KMS-11 (cell line): ENCODE data around the gene CDH22.

Experiments used
- H2AFZ ChIP-seq: fragments of 200-600 bp; sonication (generic); 2 replicates; pipeline ENCODE4 v1.6.1; 2016; ENCODE audit warnings: antibody characterized with exemption, mixed run types, low read depth
- H3K27ac ChIP-seq: fragments of 200-600 bp; sonication (generic); 2 replicates; pipeline ENCODE4 v1.6.1; 2016; ENCODE audit warnings: mild to moderate bottlenecking, mixed run types
- H3K27me3 ChIP-seq: fragments of 200-600 bp; sonication (generic); 2 replicates; pipeline ENCODE4 v1.6.1; 2017; ENCODE audit warnings: mild to moderate bottlenecking, low read depth, mixed run types, moderate library complexity; ENCODE audit not compliant: insufficient read depth
- H3K36me3 ChIP-seq: fragments of 200-600 bp; sonication (generic); 2 replicates; pipeline ENCODE4 v1.6.1; 2017; ENCODE audit warnings: mild to moderate bottlenecking, mixed run types; ENCODE audit not compliant: insufficient read depth
- H3K4me1 ChIP-seq: fragments of 200-600 bp; sonication (generic); 2 replicates; pipeline ENCODE4 v1.6.1; 2016; ENCODE audit warnings: mild to moderate bottlenecking, low read depth, mixed run types; ENCODE audit not compliant: poor library complexity, severe bottlenecking
- H3K4me2 ChIP-seq: fragments of 200-600 bp; sonication (generic); 2 replicates; pipeline ENCODE4 v1.7.0; 2016; ENCODE audit warnings: mild to moderate bottlenecking, mixed run types
- H3K4me3 ChIP-seq: fragments of 200-600 bp; sonication (generic); IDR thresholded peaks from 2 replicates; pipeline ENCODE4 v1.6.1; 2017; ENCODE audit warnings: low read depth, low read length, mixed read lengths; ENCODE audit not compliant: insufficient read depth
- H3K79me2 ChIP-seq: fragments of 200-600 bp; sonication (generic); 2 replicates; pipeline ENCODE4 v1.6.1; 2016; ENCODE audit warnings: low read depth, mixed run types; ENCODE audit not compliant: insufficient read depth
- H3K9ac ChIP-seq: fragments of 200-600 bp; sonication (generic); 2 replicates; pipeline ENCODE4 v1.6.1; 2016; ENCODE audit warnings: mild to moderate bottlenecking, mixed run types
- H4K20me1 ChIP-seq: fragments of 200-600 bp; sonication (generic); 2 replicates; pipeline ENCODE4 v1.6.1; 2016; ENCODE audit warnings: mild to moderate bottlenecking, mixed run types; ENCODE audit not compliant: insufficient read depth
- TF ChIP-seq, protein P1 (sequence below): fragments of 200-600 bp; sonication (generic); conservative IDR thresholded peaks from 2 replicates; pipeline ENCODE4 v1.6.1; 2017; ENCODE audit warnings: low read depth, mild to moderate bottlenecking, antibody characterized with exemption, low read length, moderate library complexity, mixed read lengths

Gene CDH22

DNA sequence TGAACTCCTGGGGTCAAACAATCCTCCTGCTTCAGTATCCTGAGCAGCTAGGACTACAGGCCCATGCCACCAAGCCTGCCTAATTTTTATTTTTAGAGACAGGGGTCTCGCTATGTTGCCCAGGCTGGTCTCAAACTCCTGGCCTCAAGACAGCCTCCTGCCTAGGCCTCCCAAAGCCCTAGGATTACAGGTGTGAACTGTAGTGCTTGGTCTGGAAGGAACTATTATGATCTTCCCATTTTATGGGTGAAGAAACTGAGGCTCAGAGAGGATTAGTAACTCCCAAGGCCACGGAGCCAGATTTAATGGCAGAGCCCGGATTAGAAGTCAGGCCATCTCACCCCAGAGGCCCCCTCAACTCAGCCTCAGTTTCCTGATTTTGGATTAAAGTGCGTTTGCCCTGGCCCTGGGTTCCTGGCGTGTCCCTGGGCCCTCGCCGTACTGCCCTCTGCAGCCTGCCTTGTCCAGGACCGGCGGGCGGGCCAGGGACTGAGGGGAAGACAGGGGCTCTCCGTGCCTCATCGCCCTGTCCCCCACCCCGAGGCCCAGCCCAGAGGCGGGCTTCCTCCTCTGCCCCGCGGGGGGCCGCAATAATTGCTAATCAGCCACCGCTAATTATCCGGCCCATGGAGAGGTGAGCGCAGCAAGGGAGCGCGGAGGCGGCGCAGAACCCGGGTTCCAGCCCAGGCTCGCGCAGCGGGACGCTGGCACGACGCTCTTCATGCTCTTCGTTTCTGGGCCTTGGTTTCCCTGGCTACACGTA lies 155.3 kb downstream of the CDH22 start:
- Histone ChIP-seq H3K4me2 (no peak overlapping the region), H2AFZ (no peak overlapping the region), H3K27ac (no peak overlapping the region), H3K79me2 (no peaks in the 10 kb centered on the region), H4K20me1 (no peaks in the 10 kb centered on the region), H3K4me3 (no peak overlapping the region), H3K27me3 (peaks cover 32% of the 10 kb centered on the region; the same call in 1 of the 2 replicates), H3K36me3 (no peaks in the 10 kb centered on the region), H3K9ac (no peak overlapping the region), H3K4me1 (no peaks in the 10 kb centered on the region)
- TF ChIP-seq, protein P1, sequence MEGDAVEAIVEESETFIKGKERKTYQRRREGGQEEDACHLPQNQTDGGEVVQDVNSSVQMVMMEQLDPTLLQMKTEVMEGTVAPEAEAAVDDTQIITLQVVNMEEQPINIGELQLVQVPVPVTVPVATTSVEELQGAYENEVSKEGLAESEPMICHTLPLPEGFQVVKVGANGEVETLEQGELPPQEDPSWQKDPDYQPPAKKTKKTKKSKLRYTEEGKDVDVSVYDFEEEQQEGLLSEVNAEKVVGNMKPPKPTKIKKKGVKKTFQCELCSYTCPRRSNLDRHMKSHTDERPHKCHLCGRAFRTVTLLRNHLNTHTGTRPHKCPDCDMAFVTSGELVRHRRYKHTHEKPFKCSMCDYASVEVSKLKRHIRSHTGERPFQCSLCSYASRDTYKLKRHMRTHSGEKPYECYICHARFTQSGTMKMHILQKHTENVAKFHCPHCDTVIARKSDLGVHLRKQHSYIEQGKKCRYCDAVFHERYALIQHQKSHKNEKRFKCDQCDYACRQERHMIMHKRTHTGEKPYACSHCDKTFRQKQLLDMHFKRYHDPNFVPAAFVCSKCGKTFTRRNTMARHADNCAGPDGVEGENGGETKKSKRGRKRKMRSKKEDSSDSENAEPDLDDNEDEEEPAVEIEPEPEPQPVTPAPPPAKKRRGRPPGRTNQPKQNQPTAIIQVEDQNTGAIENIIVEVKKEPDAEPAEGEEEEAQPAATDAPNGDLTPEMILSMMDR, result no peak

DNA sequence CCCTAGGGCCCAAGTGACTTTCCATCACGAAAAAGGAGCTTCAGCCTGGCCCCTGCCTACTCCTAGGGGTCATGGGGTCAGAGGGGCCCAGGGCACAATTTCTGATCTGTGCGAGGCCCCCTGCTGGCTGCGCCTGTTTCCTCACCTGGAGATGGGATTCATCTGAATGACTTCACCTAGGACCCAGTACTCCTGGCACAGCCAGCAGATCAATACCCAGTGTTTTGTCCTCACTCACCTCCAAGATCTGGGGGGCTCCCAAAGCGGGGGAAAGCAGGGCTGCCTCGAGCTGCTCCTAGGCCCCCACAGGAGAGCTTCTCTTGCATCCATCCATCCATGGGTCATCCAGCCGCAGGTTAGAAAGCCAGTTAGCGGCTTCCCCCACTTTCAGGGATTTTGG lies 156.4 kb downstream of the CDH22 start:
- peaks cover 37% of the 10 kb centered on the region; the same call in 1 of the 2 replicates for H3K27me3 ChIP-seq
- H3K9ac ChIP-seq, result no peak overlapping the region
- no peaks in the 10 kb centered on the region for H4K20me1 ChIP-seq
- H3K4me1 ChIP-seq, result no peaks in the 10 kb centered on the region
- H3K4me2 ChIP-seq, result no peak overlapping the region
- H3K36me3 ChIP-seq, result no peaks in the 10 kb centered on the region
- H3K27ac ChIP-seq, result no peak overlapping the region
- no peaks in the 10 kb centered on the region for H3K79me2 ChIP-seq
- TF ChIP-seq, protein P1, result peak; percentile 60
- no peak overlapping the region for H3K4me3 ChIP-seq
- no peak overlapping the region for H2AFZ ChIP-seq

DNA sequence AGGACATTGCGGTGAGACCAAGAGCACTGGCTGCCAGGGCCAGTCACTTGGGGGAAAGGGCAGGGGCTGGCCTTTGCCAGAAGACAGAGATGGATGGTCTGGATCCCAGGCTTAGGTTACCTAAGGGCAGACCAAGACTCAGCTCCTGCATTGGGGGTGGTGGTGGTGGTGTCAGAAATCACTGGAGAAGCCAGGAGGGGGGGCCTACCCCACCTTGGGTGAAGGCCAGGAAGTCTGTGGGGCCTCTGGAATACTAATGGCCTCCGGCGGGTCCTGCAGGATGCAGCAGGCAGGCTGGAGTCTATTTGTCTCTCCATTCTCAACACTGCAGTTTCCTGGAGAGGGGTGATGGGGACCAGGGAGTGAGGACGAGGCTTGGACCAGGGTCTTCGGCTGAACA lies 157.4 kb downstream of the CDH22 start:
- Histone ChIP-seq H3K27me3 (peaks cover 41% of the 10 kb centered on the region; the same call in 1 of the 2 replicates), H3K27ac (no peak overlapping the region), H3K9ac (no peak overlapping the region), H2AFZ (no peak overlapping the region), H3K4me1 (no peaks in the 10 kb centered on the region), H3K4me2 (no peak overlapping the region), H3K4me3 (no peak overlapping the region), H3K79me2 (no peaks in the 10 kb centered on the region), H3K36me3 (no peaks in the 10 kb centered on the region), H4K20me1 (no peaks in the 10 kb centered on the region)
- TF ChIP-seq, protein P1, result no peak

DNA sequence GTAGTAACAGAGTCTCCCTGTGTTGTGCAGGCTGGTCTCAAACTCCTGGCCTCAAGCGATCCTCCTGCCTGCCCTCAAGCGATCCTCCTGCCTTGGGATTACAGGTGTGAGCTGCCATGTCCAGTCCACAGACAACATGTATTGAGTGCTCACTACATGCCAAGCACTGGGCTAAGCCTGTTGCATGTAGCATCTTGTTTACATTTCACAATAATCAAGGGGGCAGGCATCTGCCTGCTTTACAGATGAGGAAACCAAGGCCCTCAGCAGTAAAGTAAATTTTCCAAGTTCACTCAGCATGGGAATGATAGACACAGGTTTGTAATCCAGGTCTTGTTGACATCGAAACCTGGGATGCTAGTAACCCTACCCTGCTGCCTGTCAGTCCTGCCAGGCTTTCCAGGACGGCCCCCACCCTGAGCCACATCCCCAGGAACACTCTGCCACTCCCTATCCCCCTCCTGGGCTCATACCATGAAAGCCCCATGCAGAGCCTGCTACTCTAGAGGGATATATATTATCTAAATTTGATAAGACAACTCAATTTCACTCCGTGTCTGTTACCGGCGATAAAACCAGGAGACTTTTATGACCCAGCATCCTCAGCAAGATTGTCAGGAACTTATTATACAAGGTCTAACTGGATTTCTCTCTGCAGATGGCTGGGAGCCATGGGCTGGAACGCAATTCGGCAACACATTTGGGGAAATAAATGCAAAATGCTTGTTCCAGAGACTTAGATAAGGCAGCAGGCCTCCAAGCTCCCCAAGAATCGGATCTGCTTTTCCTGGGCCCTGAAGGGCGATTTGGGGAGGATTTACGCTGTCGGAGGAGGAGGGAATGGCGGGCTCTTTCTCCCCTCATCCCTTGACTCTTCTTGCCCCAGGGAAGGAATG lies 159.7 kb downstream of the CDH22 start:
- Histone ChIP-seq H3K4me3 (no peak overlapping the region), H3K79me2 (no peaks in the 10 kb centered on the region), H3K36me3 (no peaks in the 10 kb centered on the region), H3K9ac (no peak overlapping the region), H2AFZ (no peak overlapping the region), H3K27me3 (peaks cover 31% of the 10 kb centered on the region; the same call in 1 of the 2 replicates), H3K4me1 (no peaks in the 10 kb centered on the region), H3K27ac (no peak overlapping the region), H4K20me1 (no peaks in the 10 kb centered on the region), H3K4me2 (no peak overlapping the region)
- TF ChIP-seq, protein P1, result no peak
